Nephron (organoid): ENCODE results near the gene STX5.
A peak's percentile ranks its signal among the peaks of the same experiment; 100 is the strongest.

Experiments used
- H3K27ac Mint-ChIP-seq, 3 experiments: 2 replicates each; pipeline ENCODE4 v1.8.0; 2020; ENCODE audit warnings: mixed read lengths in 3 of 3, mild to moderate bottlenecking in 2 of 3, moderate library complexity in 1 of 3
- H3K27me3 Mint-ChIP-seq: 2 replicates; pipeline ENCODE4 v1.8.0; 2021; ENCODE audit warnings: low read depth, mild to moderate bottlenecking, moderate library complexity, mixed read lengths
- H3K36me3 Mint-ChIP-seq: 2 replicates; pipeline ENCODE4 v1.8.0; 2020; ENCODE audit warnings: low read depth, mixed read lengths
- H3K4me1 Mint-ChIP-seq: 2 replicates; pipeline ENCODE4 v1.8.0; 2020; ENCODE audit warnings: mixed read lengths
- H3K4me3 Mint-ChIP-seq, 3 experiments: 2 replicates each; pipeline ENCODE4 v1.8.0; 2020; ENCODE audit warnings: mild to moderate bottlenecking in 3 of 3, mixed read lengths in 3 of 3, moderate library complexity in 2 of 3
- H3K9me3 Mint-ChIP-seq: 2 replicates; pipeline ENCODE4 v1.8.0; 2020; ENCODE audit warnings: mixed read lengths
- CTCF ChIP-seq, 3 experiments: fragments of 200-600 bp; sonication (generic); IDR thresholded peaks; one replicate each; pipeline ENCODE4 v1.5.0; 2021; ENCODE audit warnings: antibody characterized with exemption in 3 of 3; ENCODE audit not compliant: unreplicated experiment in 3 of 3

The STX5 gene

GRCh38 chr11:62810748-62811147 lies 21.1 kb downstream of the STX5 start:
- peaks cover 9% of the 10 kb centered on the region for H3K4me1 Mint-ChIP-seq
- H3K27me3 Mint-ChIP-seq: no peaks in the 10 kb centered on the region
- no peak for TF ChIP-seq CTCF (IDR thresholded peaks at IDR 0.05; ENCODE audit: unreplicated experiment in 3 of 3)
- no peaks in the 10 kb centered on the region for H3K9me3 Mint-ChIP-seq
- H3K4me3 Mint-ChIP-seq: no peak overlapping the region
- H3K27ac Mint-ChIP-seq: no peak overlapping the region
- H3K36me3 Mint-ChIP-seq: peaks cover 12% of the 10 kb centered on the region

GRCh38 chr11:62806611-62807121 lies 25.2 kb downstream of the STX5 start:
- H3K4me3 Mint-ChIP-seq: peak overlapping the region; percentile 94 to 100 (median 99)

GRCh38 chr11:62805961-62806441 lies 25.9 kb downstream of the STX5 start:
- TF ChIP-seq CTCF (IDR thresholded peaks at IDR 0.05; ENCODE audit: unreplicated experiment in 3 of 3): peak in 1 of 3 experiments; percentile 4
- H3K9me3 Mint-ChIP-seq: no peaks in the 10 kb centered on the region
- H3K36me3 Mint-ChIP-seq: peaks cover 30% of the 10 kb centered on the region
- no peaks in the 10 kb centered on the region for H3K27me3 Mint-ChIP-seq
- peak overlapping the region; percentile 94 to 100 (median 99) for H3K4me3 Mint-ChIP-seq
- peak overlapping the region; percentile 96 to 98 (median 97) for H3K27ac Mint-ChIP-seq
- H3K4me1 Mint-ChIP-seq: peaks cover 29% of the 10 kb centered on the region

More at GRCh38 chr11:62806611-62807121, 25.2 kb downstream of the STX5 start:
- Mint-ChIP-seq H3K36me3 (peaks cover 25% of the 10 kb centered on the region), H3K27ac (peak overlapping the region; percentile 96 to 98 (median 97)), H3K4me1 (peaks cover 29% of the 10 kb centered on the region), H3K9me3 (no peaks in the 10 kb centered on the region), H3K27me3 (no peaks in the 10 kb centered on the region)
- TF ChIP-seq CTCF (IDR thresholded peaks at IDR 0.05; ENCODE audit: unreplicated experiment in 3 of 3): no peak

GRCh38 chr11:62805076-62805892 lies 26.6 kb downstream of the STX5 start, which contains the start of gene NXF1:
TSS of gene NXF1 (minus strand) at chr11:62805440. CDS start at chr11:62805356, 84 bp downstream.
- peak within 1 kb of the TSS; percentile 94 to 100 (median 99) for H3K4me3 Mint-ChIP-seq
- H3K9me3 Mint-ChIP-seq: no peaks in the 10 kb centered on the region
- no peaks in the 10 kb centered on the region for H3K27me3 Mint-ChIP-seq
- peak; percentile 25 to 35 (median 31) for TF ChIP-seq CTCF (IDR thresholded peaks at IDR 0.05; ENCODE audit: unreplicated experiment in 3 of 3)
- H3K36me3 Mint-ChIP-seq: peaks cover 32% of the 10 kb centered on the region
- H3K4me1 Mint-ChIP-seq: peaks cover 29% of the 10 kb centered on the region
- peak within 1 kb of the TSS; percentile 96 to 98 (median 97) for H3K27ac Mint-ChIP-seq

GRCh38 chr11:62804310-62805075 lies 27.4 kb downstream of the STX5 start:
- Mint-ChIP-seq H3K36me3 (peaks cover 40% of the 10 kb centered on the region), H3K4me3 (peak overlapping the region; percentile 94 to 100 (median 99)), H3K9me3 (no peaks in the 10 kb centered on the region), H3K4me1 (peaks cover 29% of the 10 kb centered on the region), H3K27ac (peak overlapping the region; percentile 96 to 98 (median 97)), H3K27me3 (no peaks in the 10 kb centered on the region)
- TF ChIP-seq CTCF (IDR thresholded peaks at IDR 0.05; ENCODE audit: unreplicated experiment in 3 of 3): no peak
